ENCODE data around the gene RNF34.

Gene RNF34

DNA sequence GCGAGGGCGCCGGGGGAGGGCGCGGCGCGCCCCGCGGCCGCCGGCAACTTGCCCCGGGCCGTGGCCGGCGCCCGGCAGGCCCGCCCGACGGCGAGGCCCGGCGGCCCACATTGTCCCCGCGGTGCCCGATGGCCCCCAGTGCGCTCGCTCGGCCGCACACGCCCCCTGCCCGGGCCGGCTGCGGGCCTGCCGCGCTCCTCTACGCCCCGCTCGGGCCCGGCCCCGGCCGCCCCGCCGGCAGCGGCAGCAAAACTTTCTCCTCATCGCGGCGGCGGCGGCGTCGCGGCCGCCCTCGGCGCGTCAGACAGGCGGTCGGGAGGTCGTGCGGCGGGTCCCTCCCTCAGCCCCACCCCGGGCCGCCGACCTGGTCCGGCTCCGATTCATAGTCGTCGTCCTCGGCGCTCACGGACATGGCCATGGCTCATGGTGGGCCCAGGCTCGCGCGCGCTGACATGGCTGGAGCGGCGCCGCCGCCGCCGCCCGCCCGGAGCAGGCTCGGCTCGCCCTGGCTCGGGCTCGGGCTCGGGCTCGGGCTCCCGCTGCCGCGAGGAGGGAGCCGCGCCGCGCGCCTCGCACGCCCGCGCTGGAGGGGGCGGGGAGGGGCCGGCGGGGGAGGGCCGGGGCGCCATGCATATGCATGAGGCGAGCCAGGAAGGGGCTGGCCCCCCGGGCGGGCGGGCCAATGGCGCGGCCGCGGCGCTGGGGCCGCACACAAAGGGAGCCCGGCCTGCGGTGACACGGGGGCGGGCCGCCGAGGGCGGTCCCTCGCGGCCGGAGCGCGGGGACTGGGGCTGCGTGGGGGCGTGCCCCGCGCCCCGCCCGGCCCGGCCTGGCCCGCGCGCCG, 67.1 kb downstream of the RNF34 start:
- peak; percentile 75 to 84 (median 79) for DNase-seq (ENCODE audit: low read depth in 3 of 3)

GRCh38 chr12:121467638-121468498, 68.0 kb downstream of the RNF34 start:
- DNase-seq (ENCODE audit: low read depth in 3 of 3) = no peak

DNA sequence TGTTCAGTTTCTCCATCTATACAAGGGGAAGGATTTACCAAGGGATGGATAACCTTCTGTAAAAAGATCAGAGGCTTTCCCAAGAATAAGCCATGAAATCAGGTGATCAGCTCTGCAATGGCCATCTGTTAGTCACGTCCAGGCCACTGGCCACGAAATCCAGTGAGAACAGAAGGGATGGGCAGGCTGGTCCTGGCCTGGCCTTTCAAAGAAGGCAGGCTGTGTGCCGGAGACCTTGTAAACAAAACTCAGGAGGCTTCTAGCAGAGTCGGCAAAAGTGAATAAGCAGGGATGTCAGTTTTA, 68.5 kb downstream of the RNF34 start:
- DNase-seq (ENCODE audit: low read depth in 3 of 3) = no peak

- DNase-seq (ENCODE audit: low read depth in 3 of 3) = no peak
Observed at GRCh38 chr12:121470751-121471150, 70.8 kb downstream of the RNF34 start.

DNA sequence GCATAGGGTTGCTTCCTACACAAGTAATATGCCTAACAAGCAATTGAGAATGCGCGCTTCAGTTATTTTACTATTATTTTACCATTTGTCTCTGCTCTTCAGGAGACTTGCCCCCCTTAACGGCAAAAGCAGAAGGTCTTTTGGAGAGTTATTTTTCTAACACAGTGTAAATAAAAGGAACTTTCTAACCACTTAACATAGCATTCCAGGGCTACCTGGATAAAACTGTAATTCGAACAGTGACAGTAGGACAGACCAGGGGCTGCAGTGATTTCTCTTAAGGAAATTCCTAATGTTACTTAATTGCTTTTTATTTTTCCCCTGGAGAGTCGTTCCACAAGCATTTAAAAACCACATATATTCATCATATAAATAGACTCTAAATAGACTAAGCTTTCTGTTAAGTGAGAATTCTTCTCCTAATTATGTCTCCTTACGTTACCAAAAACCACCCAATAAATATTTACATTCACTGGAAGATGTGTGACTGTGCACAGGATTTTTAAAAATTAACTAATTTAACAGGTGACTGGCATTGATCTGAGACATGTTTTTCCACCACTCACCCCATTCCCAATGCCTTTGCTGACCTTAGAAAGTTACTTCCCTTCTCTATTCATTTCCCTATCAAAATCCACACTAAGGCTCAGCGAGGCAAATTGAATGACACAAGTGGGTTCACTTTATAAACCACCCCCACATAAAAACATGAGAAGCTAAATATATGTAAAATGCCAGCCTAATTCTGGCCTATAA, 72.4 kb downstream of the RNF34 start:
- DNase-seq (ENCODE audit: low read depth in 3 of 3) = no peak
